GM19395 (cell line): ENCODE data around the gene CMTM7.

Experiments
- ATAC-seq: cut with Tn5 transposase; IDR thresholded peaks from one replicate; pipeline ENCODE4 v1.9.1; 2021; ENCODE audit warnings: mild to moderate bottlenecking, moderate library complexity; ENCODE audit not compliant: unreplicated experiment

CMTM7 gene

DNA sequence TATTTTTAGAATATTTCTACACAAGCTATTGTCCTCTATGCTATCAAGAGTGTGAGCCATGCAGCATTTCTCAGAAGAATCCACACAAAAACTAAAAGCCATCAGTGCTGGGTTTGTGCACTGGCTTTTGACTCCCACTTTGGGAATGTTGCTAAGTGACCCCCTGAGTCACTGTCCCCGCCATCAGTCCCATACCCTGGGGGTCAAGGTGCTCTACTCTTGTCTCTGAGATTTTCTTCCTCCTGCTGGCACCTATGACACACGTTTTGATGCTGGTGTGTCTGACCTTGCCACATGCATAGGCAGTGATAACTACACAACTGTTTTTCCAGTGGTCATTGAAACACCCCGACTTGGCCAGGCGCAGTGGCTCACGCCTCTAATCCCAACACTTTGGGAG is 19.8 kb downstream of the CMTM7 start:
- no peak for ATAC-seq

DNA sequence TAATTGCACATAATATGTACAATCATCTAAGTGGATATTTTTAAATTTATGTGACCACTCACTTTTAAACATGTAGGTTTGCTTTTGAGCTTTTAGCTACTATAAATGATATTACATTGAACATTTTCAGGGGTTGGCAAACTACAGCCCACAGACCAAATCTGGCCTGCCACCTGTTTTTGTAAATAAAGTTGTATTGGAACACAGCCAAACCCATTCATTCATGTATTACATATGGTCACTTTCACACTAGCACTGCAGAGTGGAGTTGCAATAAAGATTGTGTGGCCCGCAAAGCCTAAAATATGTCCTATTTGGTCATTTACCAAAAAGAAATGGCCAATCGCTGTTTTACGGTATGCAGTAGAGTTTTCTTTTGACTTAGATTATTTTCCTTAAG is 21.2 kb downstream of the CMTM7 start:
- no peak for ATAC-seq

DNA sequence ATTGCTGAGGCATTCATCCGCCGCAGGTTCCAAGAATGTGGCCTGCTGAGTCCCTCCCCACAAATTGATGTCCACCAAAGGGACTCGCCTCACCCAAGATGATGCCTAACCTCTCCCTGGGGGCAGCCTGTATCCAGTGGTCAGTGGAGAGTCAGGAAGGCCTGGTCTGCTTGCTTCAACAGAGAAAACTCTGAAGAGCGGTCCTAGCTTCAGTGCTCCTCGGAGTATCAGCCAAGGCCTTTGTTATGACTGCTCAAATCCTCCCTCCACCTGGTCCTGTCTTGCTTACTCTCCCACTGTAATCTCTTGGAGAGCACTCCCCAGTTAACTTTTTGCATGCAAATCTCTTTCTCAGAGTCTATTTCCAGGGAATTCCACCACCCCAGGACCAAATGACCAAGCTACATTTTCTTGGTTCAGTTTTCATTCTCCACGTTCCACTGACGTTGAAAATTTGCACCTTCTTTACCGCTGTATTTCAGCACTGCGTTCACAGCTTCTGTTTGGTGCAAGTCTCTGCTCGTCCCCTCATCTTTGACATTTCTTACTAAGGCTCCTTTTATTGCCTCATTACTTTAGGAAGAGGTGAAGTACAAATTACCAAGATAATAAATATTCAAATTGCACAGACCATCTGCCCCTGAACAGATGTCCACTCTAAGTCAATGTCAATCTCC is 22.3 kb downstream of the CMTM7 start:
- no peak for ATAC-seq

DNA sequence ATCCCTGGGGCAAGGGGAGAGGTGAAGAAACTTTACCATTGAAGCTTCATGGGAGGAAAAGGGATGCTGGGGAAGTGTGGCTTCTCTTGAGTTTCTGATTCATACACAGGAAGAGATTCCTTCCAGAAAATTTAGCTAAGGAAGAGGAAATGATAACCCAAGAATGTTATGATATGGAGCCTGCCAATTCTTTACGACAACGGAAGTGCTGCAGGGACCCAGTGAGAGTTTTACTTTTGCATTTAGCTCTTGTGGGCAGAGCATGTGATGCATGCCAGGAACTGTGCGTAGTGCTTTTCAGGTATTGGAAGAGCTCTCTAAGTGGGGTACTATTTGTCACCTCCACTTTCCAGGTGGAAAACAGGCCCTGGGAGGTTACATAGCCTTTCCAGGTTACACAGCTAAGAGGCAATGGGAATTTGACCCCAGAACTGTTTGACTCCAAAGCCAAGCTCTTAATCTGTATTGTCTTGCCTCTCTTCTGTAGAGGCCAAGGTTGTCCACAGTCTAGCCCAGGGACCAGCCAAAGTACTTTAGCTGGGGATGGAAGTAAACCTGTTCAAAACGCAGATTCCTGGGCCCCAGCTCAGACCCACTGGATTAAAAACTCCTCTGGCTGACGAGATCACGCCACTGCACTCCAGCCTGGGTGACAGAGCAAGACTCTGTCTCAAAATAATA is 23.0 kb downstream of the CMTM7 start:
- ATAC-seq = no peak

DNA sequence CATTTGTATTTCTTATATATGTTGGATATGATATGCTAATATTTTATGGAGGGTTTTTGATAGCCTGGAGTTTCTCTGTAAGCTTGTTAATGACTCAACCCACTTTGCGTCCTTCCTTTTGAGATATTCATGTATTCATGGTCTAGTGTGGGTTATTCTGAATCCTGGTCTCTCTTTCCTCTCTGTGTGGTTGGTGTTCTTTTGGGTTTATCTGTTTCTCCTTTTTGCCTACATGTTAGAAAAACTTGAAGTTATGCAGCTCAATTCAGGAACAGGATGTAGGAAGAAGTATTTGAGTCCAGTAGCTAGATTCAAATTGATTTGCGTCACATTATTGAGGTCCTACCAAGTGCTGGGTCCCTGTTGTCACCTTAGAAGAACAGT is 28.1 kb downstream of the CMTM7 start:
- no peak for ATAC-seq

DNA sequence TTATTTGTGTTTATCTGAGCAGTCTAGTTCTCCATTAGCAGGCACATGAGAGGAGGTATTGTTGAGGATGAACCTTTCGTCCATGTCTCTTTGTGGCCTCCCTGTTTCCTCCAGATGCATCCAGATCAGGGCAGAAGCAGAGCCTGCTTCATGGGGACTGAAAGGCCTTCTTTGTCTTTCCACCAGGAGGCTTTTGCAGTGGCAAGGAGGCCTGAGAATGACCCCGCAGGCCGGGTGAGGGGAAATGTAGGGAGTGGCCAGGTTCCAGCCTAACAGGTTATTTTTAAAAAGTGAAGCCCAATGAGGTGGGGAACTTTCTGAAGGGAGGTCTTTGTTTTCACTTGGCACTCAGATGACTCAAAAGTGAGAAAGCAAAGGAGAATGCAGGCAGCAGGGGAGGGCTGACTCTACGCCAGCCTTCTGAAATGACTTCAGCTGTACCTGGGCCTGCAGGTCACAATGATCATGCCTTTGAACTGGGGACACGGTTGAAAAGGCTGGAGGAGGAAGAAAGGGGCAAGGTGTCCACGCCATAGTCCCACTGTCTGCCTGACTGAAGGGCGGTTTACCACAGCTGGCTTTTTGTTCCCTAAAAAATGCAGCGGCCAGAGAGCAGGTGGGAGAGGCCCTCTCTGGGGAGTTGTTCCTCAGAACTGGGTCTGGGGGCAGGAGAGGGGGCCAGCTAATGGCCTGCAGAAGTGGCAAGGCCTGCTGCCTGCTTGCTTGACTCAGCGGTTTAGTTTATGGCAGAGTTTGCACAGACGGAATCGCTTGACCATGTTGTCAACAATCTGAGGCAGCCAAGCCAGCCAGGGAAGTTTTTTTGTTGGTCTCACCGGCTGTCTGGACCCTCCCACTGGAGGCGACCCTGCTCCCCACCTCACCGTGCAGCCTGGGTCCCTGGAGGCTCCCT is 28.7 kb downstream of the CMTM7 start:
- ATAC-seq = peak; percentile 82

DNA sequence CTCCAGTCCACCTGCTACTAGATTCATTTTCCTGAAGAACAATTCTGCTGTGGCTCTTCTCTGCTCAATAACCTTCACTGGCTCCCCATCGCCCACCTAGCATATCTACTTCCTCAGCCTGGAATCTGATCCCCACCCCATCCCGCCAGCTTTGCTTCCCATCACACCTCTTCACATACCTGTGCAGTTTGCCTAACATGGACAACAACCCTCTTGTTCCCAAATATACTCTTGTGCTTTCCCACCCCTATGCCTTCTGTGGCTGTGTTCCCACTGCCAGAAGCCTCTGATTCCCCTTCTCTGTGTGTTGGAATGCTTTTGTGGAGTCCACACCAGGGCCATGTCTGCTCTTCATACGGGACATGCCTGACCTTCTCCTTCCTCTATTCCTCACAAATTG is 29.5 kb downstream of the CMTM7 start:
- no peak for ATAC-seq

DNA sequence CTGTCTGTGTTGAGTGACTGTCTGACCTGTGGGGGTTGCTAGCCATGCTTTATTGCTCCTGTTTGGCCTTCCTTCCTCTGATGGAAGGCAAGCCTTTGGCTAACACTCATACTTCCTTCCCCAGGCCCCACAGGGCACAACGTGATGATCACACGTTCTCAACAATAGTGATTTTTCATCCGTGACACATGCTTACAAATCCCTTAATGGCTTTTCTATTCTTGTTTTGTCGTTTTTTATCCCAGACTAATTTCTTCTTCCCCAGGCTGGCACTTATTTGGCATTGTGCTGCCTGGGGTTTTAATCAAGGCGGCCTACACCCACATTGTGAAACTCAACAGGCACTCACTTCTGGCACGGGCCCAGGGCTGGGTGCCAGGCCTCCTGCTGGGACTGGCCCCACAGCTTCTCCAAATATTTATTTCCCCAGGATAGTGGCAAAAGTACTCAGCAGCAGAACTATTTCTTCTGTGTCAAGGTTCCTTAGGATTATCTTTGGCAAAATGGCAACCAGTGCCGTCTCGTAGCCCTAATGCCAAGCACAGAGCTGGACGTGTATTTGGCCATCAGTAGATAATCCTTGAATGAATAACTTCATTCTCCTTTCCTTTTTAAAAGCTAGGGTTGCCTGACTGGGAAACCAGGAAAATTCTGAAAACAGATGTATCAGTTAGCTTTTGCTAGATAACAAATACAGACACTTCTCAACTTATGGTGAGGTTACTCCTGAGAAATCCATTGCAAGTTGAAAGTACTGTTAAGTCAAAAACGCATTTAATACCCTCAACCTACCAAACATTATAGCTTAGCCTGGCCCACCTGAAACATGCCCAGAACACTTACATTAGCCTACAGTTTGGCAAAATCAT is 30.6 kb downstream of the CMTM7 start:
- no peak for ATAC-seq

DNA sequence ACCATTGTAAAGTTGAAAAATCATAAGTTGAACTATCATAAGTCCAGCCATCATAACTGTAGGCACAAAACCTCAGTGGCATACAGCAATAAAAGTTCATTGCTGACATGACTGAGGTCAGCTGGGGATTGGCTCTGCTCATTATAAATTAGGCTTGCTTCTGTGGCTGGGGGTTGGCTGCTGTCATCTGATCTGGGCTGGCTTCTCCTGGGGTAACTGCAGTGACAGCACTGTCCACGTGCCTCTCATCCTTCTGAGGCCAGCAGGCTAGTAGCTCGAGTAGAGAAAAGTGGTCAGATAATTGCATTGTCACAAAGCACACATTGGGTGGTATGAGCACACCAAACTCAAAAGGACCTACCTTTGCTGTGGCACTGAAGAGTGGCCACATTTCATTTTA is 31.3 kb downstream of the CMTM7 start:
- no peak for ATAC-seq

DNA sequence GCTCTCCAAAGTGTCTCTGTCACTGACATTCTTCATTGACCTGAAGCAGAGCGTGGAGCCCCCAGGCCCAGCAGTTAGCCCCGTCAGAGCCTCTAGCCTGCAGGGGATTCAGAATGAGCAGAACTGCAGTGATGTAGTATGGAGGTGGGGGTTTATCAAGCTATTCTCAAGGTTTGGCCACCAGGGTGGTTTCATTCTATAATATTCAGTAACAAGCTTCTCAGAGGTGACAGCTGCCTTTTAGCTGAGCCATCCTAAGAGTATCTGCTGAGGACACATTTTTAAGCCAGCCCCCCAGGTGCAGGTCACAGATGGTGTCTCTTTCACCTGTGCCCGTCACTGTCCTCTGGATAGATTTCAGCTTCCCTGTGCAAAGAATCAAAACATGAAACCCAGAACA is 31.9 kb downstream of the CMTM7 start:
- ATAC-seq = peak; percentile 36

DNA sequence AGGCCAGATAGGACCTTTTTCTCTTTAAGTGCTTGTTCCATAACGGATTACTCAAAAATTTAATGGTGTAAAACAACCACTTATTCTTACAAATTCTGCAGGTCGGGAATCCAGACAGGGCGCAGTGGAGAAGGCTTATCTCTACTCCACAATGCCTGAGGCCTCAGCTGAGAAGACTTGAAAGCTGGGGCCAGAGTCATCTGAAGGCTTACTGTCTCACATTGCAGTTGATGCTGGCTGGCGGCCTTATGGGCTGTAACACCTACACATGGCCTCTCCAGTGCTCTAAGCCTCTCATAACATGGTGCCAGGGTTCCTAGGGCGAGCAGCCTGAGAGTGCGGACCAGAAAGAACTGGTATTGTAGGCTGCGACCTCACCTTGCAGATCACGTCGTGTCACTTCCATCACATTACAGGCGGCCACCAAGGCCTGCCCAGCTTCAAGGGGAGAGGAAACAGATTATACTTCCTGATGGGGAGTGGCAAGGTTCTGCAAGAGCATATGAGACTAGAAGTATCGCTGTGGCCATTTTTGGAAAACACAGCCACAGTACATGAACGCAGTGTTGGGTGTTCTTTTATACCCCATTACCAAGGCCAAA is 32.4 kb downstream of the CMTM7 start:
- ATAC-seq = no peak

DNA sequence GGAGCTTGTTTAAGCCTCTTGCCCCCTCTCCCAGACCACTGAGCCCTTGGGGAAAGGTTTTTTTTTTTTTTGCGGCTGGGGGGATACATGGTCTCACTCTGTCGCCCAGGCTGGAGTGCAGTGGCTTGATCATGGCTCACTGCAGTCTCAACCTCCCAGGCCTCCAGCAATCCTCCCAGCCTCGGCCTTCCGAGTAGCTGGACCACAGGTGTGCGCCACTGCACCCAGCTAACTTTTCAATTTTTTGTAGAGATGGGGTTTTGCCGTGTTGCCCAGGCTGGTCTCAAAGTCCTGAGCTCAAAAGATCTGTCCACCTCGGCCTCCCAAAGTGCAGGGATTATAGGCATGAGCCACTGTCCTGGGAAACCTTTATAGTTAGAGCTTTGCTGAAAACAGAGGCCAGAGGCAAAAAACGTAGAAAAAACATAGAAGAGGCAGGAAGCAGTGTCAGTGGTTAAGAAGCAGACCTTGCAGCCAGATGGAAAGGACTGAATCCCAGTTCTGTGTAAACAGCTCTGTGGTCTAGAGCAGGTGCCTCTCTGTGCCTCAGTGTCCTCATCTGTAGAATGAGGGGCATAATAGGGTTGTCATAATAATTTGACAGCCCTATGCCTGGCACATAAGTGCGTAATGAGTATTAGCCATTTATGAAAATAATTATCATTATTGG is 33.1 kb downstream of the CMTM7 start:
- ATAC-seq = no peak

DNA sequence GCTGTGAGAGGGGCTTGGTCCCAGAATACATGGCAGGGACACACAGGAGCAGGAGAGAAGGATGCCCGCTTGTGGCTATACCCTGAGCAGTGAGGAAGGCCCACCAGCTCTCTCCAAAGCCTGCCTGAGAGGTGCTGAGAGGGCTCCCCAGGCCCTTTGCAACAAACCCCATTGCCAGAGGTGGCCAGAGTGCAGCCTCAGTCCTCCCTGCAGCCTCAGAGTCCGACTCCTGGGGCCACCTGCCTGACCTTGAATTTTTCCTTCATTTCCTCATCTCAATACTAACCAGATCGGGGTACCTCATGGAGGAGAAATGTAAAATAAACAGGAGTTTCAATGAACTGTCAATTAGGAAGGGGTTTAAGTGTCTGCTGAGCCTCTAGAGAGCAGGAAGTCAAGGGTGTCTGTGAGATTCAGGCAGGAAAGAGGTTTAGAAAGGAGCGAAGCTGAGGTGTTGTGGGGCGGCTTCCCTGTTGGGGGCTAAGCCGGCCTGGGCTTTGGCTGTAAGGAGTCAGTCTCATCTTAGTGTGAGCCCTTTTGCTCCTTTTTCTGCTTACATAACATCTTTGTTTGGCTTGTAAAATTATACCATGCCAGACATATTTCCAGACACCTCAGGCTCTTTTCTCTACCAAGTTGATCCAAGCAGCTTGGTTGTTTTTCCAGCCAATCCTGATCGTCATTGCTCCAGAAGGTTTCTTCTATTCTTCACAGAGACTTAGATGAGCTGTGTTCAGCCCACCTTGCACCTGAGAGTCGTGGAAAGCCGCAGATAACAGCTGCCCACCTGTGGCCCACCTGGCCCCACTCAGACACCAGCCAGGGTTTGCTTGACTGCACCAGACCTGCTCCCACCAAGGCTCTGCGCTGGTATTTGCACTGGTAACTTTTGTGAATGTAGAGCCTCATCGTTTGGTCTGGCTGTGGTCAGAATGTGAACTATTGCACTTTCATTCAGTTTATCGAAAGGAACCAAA is 36.7 kb downstream of the CMTM7 start:
- peak; percentile 79 for ATAC-seq

DNA sequence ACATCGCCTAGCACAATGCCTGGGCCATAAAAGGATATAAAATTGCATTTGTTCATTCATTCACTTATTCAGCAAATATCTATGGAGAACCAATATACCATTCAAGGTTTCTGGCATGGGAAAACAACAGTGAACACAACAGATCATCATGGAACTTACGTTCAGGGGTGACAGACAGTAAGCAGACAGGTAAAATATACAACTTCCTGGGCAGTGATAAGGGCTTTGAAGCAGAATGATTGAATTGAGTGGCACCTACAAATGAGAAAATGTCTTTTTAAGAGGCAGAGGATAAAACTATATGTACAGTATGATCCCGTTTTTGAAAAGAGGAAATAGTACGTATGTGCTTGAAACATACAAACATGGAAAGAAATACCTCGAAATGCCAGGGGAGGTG is 39.2 kb downstream of the CMTM7 start:
- no peak for ATAC-seq

DNA sequence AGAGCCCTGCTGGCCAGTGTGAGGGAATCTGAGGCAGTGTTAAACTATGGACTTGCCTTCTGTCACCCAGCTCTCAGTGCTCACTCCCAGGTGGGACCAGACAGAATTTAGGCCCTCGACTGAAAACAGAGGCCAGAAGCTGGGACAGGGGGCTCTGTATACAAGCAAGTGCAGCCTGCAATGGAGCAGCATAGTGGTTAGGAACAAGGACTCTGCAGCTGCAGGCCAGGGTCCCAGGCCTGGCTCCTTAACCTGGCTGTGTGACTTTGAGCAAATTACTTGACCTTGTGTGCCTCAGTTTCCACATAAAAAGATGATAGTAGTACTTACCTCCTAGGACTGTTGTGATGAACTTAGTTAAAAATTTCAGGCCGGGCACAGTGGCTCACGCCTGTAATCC is 39.8 kb downstream of the CMTM7 start:
- no peak for ATAC-seq

DNA sequence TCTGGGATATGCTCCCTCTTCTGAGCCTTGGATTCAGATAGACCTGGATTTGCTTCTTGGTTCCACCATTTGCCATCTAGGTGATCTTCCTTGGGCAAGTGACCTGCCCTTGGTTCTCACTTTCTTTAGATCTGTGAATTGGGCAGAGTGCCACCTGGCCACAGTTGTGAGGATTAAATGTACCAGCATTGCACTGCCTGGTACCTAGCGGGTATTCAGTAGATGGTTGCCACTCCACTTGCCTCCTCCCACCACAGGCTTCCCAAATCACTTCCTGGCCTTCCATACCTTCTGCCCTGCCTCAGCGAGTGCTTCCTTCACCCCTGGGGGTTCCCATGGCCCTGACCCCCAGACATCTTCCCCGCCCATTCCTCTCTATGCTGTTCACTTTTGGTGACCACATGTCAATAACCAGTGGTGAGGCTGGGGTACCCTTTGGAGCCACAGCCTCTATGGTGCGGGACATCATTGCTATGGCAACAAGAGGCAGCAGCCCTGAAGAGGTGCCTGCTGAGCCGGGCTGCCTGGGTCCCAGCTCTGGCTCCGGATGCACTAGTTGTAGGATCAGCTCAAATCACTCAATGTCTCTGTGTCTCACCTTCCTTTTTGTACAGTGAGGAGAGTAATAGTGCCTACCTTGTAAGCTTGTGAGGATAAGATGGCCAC is 40.5 kb downstream of the CMTM7 start:
- ATAC-seq = no peak

DNA sequence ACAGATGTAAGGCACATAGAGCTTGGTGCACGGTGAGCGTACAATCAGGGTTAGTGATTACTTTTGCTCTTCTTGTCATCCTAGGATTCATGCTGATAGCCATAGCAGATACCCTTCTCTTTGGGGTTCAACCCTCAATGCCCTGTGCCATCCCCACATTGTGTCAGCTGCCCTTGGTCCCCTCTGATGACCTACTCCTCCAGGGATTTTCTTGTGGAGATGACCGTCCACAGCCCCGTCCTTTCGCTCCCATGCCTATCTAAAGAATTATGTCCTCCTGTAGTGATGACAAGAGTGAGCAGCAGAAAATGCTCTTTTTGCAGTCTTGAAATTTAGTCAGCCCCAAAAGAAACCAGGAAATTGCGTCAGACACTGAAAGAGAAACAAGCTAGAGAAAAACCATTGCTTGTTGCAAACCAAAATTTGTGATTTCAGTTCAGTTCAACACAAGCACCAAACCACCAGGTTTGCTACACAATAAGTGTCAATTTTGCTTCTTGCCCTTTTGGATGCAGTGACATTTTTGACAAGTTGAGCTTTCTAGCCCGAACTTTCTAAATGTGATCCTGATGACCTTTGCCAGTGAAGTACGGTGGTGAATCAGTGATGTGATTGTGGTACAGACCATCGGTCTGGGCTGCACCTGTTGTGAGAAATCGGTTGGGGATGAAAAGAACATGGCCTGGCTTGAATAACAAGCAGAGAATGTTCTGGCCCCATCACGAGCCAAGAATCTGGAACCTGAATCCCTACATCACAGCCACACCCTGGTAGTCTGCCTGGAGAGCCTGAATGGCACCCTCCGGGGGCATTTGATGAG is 41.3 kb downstream of the CMTM7 start:
- peak; percentile 39 for ATAC-seq
